HTERT RPE-1 (cell line): Measurements from ENCODE around the gene GIGYF1.

Source experiments
- in situ Hi-C: fragments of 300-500 bp; cut with MboI; formaldehyde crosslinking; loops from 4 replicates; pipeline ENCODE4 v1.14.3; 2020; ENCODE audit warnings: low sequenced_read_pairs

Gene GIGYF1

DNA sequence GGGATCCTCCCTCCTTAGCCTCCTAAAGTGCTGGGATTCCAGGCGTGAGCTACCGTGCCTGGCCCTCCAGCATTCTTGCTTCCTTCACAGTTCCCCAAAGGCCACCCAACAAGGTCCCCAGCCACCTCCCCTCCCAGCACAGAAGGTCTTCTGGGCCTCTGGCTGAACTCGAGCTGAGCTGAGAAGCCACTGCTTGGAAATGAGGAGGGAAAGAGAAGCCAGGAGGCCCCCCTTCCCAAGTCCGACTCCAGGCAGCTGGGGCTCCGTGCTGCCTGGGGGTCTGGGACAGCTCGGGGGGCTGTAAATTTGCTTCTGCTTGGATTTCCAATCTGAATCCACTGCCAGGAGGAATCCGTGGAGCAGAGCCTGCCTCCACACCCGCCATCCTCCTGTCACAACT is 20.7 kb upstream of the GIGYF1 start:
- in situ Hi-C loops = loop anchor here (25.0 kb wide), 1 partner anchor 123 kb away; the partner anchor contains the start of gene EPHB4

DNA sequence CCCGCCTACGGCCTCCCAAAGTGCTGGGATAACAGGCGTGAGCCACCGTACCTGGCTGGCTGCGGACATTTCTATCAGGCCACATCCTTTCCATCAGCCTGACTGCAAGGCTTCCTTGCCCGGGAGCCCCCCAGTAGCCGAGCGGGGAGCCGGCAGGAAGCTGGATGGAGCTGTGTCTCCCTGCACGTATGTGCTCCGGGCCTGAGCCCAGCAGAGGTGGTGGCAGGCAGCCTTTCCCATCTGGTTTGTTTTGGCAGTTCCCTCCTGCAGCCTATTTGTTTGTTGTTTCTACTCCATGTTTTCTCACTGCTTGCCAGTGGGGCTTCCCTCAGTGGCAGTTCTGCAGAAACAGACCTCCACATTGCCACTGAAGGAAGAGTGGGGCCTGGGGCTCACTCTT is 17.3 kb upstream of the GIGYF1 start:
- in situ Hi-C loops = loop anchor here (25.0 kb wide), 1 partner anchor 126 kb away; the partner anchor contains the start of gene EPHB4

DNA sequence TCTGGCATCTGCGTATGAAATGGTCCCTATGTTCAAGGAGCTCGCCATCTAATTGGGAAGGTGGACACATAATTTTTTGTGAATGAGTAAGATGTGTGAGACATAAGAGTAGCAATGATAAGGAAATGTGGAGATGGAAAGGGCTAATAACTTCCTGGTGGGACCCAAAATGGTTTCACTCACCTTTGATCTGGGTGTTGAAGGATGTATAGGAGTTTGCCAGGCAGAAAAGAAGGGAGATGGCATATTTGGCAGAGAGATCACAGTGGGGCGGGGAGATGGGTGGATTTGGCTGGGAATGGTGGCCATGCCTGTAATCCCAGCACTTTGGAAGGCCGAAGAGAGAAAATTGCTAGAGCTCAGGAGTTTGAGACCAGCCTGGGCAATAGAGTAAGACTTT is 16.4 kb upstream of the GIGYF1 start:
- in situ Hi-C loops = loop anchor here (25.0 kb wide), 1 partner anchor 127 kb away; the partner anchor contains the start of gene EPHB4

DNA sequence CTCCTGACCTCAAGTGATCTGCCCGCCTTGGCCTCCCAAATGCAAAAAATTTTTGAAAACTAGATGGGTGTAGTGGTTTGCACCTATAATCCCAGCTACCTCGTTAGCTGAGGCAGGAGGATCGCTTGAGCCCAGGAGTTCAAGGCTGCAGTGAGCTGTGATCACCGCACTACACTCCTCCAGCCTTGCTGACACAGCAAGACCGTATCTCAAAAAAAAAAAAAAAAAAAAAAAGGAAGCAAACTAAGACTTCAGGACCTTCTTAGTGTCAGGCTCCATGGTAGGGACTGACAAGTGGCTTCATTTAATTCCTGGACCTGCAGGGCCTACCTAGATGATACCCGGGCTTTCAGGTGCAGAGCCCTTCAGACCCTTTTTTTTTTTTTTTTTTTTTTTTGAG is 14.3 kb upstream of the GIGYF1 start:
- in situ Hi-C loops = loop anchor here (25.0 kb wide), 1 partner anchor 129 kb away; the partner anchor contains the start of gene EPHB4

DNA sequence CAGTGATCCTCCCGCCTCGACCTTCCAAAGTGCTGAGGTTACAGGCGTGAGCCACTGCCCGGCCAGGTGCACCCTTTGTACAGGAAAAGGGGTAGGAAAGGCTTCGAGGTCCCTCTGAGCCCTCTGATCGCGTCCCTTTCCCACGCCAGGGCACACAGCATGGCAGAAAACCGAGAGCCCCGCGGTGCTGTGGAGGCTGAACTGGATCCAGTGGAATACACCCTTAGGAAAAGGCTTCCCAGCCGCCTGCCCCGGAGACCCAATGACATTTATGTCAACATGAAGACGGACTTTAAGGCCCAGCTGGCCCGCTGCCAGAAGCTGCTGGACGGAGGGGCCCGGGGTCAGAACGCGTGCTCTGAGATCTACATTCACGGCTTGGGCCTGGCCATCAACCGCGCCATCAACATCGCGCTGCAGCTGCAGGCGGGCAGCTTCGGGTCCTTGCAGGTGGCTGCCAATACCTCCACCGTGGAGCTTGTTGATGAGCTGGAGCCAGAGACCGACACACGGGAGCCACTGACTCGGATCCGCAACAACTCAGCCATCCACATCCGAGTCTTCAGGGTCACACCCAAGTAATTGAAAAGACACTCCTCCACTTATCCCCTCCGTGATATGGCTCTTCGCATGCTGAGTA is 12.7 kb upstream of the GIGYF1 start:
- in situ Hi-C loops = loop anchor here (25.0 kb wide), 1 partner anchor 131 kb away; the partner anchor contains the start of gene EPHB4

DNA sequence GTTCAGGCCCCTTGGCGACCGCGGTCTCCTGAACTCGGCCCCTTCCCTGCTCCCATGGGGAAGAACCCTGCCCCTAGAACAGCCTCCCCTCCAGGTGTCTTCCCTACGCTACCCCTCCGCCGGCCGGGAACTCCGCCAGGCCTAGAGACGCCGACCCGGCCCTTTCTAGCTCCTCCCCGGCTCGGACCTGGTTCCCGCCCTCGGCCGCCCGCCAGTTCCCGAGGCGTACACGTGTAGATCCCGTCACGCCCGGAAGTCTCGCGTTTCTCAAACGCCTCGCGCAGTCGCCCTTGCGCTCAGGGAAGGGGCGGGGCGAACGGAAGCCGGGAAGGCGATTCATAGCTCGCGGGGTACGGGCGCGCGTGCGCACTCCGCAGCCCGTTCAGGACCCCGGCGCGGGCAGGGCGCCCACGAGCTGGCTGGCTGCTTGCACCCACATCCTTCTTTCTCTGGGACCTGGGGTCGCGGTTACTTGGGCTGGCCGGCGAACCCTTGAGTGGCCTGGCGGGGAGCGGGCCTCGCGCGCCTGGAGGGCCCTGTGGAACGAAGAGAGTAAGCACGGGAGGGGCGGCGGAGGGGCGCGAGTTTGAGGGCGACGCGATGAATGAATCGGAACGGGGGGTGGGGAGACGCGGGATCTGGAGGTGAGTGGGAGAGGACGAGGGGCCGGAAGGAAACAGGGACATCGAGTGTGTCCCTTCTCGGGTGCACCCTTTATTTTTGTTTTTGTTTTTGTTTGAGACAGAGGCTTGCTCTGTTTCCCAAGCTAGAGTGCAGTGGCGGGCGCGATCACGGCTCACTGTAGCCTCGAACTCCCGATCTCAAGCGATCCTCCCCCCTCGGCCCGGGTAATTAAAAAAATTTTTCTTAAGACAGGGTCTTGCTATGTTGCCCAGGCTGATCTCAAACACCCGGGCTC is 12.0 kb upstream of the GIGYF1 start, which contains the start of gene POP7:
TSS of gene POP7 (plus strand) at position 369 of the 919 bp plus-strand sequence. CDS start 710 bp downstream, outside the sequence.
- in situ Hi-C loops = loop anchor here (25.0 kb wide), 1 partner anchor 131 kb away; the partner anchor contains the start of gene EPHB4

DNA sequence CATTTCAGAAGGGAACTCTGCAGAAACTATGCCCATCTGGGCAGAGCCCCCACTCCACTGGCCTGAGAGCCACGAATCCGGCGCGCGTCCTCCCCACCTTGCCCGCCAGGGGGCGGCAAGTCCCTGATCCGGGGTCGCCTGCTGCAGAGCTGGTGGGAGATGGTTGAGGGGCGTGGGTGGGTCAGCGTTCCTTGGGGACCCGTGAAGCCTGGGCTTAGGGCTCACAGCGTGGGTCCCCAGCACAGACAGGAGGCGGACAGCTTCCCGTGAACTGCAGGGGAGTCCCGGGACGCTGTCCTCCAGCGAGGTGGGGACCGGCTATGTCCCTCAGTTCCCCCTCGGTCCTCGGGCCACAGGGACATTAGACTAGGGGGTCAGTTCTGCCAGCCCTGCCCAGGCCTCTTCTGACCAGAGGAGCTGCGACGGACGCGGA is 11.3 kb upstream of the GIGYF1 start:
- in situ Hi-C loops = loop anchor here (25.0 kb wide), 1 partner anchor 132 kb away; the partner anchor contains the start of gene EPHB4

DNA sequence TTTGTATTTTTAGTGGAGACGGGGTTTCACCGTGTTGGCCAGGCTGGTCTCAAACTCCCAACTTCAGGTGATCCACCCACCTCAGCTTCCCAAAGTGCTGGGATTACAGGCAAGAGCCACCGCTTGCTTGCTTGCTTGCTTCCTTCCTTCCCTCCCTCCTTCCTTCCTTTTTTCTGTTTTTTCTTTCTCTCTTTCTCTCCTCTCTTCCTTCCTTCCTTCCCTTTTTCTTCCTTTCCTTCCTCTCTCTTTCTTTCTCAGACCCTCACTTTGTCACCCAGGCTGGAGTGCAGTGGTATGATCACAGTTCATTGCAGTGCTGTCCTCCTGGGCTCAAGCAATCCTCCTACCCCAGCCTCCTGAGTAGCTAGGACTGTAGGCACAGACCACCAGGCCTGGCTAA is 7.0 kb upstream of the GIGYF1 start:
- in situ Hi-C loops = loop anchor here (25.0 kb wide), 1 partner anchor 136 kb away; the partner anchor contains the start of gene EPHB4

DNA sequence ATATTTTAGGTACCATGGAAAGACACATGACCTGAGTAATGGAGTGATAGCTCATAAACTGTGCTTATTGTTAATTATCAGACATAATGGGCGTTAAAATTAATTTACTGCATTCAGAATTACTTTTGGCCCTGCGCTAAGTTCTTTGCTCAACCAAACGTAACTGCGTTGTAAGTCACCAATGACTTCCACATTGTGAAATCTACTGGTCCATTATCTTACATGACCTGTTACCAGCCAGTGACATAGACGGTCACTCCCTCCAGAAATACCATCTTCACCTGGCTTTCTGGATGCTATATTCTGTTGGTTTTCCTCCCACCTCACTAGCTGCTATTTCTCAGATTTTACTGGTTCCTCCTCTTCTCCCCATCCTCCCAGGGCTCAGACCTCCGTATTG is 5.0 kb upstream of the GIGYF1 start:
- in situ Hi-C loops = no loop called here

DNA sequence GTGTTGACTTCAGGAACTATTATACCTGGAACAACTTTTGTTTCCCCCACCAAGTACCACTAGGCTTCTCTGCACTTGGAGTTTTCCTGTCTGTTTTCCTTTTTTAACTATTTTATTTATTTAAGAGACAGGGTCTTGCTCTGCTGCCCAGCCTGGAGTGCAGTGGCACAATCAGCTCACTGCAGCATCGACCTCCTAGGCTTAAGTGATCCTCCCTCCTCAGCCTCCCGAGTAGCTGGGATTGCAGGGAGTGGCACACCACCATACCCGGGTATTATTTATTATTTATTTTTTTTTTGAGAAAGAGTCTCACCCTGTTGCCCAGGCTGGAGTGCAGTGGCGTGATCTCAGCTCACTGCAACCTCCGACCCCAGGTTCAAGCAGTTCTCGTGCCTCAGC is 2.1 kb upstream of the GIGYF1 start:
- in situ Hi-C loops = no loop called here

DNA sequence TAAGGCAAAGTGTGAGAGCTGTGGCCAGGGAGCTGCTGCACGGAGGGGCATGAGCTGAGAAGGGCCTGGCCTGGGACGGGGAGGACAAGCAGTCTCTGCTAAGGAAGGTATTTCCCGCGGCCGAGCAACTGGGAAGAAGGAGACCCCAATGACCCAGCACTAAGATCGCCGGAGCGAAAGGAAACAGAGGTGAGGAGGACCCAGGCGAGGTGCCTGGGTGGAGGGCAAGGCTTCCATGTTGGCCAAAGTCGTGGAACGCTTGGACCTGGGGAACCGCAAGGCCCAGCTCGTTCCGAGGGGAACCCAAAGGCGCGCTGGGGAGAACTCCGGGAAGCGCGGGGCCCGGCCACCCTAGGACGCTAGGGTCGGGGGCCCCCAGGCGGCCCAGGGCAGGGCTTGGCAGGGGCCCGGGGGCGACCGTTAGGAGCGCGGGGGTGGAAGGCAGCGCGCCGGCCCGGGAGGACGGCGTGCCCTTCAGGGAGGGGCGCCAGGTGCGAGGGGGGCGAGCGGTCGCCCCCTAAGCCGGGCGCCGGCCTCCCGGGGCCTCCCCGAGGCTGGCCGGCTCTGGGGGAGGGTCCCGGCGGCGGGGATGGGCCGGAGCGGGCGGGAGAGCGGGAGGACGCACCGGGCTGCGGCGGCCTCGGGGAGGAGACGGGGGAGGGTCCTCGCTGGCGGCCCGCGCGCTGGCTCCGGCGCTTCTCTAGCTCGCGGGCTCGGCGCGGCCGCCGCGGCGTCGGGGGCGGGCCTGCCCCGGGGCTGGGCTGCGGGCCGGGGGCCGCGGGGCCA is 545 bp downstream of the GIGYF1 start:
- in situ Hi-C loops = no loop called here

DNA sequence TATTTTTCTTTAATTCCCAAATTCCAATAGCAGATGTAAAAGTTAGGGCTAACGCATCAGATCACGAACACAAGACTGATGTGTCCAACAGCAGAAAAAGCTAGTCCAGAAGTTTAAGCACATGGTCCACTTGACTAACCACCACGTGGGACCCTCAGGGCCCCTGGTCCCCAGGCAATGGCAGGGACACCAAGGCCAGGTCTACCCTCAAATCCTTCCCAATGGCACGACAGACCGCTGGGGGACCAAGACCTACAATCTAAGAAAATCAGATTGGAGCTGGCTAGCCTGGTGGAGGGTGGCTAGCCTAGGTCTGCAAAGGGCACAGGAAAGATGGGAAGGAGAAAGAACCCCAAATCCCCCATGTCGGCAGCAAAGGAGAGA is 1.5 kb downstream of the GIGYF1 start:
- in situ Hi-C loops = no loop called here

DNA sequence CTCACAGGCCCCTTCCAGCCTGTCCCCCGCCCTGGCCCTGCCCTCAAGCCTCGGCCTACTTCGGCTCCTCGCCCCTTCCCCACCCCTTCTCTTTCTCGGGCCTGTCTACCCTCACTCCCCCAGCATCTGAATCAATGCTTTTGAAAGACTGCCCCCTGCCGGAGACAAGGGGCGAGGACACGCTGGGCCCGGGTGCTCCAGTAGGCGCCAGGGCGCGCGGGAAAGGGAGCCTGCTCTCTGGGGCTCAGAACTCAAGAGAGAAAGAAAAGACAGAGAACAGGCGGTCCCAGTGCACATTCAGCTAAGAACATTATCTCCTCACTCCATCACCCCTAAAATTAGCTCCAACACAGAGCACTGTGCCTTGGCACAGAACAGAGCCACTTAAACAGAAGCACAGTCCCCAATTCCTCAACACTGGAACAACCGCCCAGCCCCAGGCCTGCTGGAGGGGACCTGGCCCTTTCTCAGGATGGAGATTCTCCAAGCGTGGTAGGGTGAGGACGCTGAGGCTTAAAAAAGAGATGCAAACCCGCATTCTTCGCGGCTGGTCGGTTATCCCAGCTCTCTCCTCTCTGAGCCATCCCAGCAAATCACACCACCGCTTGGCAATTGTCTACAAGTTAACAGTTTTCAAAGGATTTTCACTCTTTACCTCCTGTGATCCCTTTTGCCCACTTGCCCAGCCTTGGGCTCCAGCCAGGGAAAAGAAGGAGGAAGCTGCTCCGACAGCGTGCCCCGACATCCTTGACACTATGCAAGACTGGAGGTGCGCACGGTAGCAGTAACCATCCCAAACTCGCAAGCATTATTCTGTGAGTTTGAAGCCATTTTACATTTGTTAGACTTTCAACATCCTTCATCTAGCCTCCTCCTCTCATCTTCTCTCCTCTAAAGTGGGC is 2.1 kb downstream of the GIGYF1 start:
- in situ Hi-C loops = no loop called here

DNA sequence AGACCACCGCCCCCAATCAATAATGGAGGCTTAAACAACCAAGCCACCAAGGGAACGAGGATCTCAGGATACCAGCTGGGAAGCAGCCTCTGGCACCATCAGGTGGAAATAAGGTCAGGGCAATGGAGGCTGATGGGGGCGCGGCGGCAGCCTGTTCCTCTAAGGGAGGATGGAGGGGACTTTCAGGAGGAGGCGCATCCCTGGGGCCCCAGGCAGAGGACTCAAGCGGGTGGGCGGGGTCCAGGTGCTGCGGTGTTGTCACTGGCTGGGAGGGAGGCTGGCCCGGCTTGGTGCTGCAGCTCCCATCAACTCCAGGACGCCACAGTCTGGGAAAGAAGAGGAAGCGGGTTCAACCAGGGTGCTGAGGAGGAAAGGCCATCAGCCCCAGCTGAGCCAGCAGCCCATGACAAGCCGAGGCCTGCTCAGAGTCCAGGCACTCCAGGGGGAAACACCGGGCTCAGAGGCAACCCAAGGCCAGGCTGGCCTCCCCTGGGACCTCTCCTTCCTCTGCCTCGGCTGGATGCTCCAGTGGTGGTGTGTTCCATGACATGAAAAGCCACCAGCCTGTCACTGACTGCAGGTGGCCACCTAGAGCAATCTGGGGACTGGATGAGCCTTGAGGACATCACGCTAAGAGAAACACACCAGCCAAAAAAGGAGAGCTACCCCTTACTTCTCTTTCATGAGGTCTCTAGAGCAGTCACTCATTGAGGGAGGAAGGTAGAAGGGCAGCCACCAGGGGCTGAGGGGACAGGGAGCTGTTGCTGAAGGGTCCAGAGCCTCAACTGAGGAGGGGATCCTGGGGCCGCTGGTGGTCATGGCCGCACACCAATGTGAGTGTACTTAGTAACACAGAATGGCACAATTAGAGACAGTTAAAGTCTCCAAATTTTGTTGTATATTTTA is 4.6 kb downstream of the GIGYF1 start:
- in situ Hi-C loops = no loop called here

DNA sequence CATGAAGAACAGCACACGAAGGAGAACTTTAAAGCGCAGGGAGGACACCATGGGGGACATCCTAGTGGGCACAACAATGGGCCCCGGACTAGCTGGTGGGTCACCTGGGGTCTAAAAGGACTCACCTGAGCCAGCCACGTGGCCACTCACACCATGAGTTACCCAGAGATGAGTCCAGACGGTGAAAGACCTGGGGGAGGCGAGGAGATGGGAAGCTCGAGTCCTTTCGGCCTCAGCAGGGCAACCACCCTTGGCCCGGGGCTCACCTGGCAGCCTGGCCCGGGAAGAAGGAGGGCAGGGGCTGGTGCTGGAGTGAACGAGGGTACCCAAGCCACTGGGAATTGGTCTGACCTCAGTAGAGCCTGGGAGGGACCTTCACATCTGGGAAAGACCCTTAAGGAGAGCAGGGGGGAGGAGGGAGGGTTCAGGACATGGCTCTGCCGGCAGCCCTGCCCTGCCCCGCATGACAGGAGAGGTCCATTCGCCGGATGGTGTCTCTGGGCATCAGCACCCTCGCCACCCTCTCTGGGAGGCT is 5.7 kb downstream of the GIGYF1 start:
- in situ Hi-C loops = no loop called here

DNA sequence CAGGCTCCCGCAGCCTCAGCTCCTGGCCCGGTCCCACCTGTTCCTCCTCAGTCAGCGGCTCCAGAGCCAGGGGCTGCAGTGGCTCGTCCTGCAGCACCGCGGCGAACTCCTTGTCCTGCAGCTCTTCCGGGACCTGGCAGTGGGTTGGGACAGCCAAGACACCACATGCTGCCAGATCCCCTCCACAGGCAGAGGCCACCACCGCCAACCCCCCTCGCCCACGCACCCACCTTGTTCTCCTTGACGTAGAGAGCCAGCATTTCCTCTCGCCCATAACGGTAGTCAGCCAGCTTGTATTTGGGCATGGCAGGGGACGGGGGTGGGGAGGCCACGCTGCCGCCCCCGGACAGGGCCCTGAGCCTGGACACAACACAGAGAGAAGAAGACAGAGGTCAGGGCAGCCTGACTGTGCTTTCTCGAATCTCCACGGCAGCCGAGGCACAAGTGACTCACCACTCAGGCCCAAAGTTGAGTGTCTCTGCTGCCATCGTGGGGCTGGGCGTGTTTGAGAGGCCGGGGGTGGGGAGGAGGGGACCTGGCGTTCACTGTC is 6.2 kb downstream of the GIGYF1 start:
- in situ Hi-C loops = no loop called here

DNA sequence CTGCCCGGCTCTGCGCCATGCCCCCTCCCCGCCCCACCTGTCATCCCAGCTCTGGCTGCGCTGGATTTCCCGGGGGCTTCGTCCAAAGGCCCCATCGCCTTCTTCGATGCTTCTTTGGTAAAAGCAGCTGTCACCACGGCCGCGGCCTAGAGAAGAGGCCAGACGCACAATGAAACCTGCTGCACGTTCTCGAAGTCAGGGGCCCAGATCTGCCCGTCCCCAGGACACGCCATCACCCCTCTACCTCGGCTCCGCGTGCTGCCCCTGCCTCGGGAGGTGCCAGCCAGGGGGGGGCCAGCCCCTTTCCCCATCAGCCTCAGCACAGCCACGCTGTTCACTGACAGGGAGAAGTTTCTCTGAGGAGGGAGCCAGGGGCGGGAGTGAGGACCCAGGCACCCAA is 6.8 kb downstream of the GIGYF1 start:
- in situ Hi-C loops = no loop called here

DNA sequence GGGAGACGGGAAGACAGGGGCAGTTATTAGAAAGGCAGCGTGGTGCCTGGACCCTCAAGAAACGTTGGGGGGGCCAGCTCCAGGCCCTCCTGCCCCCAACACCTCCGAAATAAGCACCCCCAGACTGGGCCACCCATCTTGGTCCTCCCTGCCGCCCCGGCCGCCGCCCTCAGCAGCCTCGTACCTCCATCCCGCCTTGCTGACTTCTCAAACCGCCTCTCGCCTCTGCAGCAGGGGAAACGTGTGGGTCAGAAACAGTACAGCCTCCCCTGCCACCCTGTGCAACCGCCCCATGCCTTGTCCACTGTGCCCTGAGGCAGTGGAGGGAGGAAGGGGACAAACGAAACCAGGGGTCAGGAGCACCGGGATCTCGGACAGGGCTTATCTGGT is 7.2 kb downstream of the GIGYF1 start:
- in situ Hi-C loops = no loop called here
